GM10248 (cell line): Measurements from ENCODE around the gene CTAGE8.
"Not testable (repeated sequence)": the region's sequence is repeated elsewhere in the genome, so short reads cannot be mapped to it uniquely, and the experiment has no call there.

Experiments used
- CTCF ChIA-PET: fragments of 300-600 bp; sonication (Branson Sonifier 250); formaldehyde crosslinking; extraction: SDS; loops from one replicate; lab custom pipeline; 2021; ENCODE audit warnings: antibody characterized with exemption; lab: Yijun Ruan, JAX
- POLR2A ChIA-PET: fragments of 350-650 bp; sonication (Branson Sonifier 250); formaldehyde crosslinking; extraction: SDS; loops from one replicate; lab custom pipeline; 2020; ENCODE audit warnings: antibody characterized with exemption; lab: Yijun Ruan, JAX
- DNase-seq: peaks from one replicate; pipeline ENCODE4 v3.0.0; 2012; ENCODE audit errors: extremely low spot score

CTAGE8 gene, protein sequence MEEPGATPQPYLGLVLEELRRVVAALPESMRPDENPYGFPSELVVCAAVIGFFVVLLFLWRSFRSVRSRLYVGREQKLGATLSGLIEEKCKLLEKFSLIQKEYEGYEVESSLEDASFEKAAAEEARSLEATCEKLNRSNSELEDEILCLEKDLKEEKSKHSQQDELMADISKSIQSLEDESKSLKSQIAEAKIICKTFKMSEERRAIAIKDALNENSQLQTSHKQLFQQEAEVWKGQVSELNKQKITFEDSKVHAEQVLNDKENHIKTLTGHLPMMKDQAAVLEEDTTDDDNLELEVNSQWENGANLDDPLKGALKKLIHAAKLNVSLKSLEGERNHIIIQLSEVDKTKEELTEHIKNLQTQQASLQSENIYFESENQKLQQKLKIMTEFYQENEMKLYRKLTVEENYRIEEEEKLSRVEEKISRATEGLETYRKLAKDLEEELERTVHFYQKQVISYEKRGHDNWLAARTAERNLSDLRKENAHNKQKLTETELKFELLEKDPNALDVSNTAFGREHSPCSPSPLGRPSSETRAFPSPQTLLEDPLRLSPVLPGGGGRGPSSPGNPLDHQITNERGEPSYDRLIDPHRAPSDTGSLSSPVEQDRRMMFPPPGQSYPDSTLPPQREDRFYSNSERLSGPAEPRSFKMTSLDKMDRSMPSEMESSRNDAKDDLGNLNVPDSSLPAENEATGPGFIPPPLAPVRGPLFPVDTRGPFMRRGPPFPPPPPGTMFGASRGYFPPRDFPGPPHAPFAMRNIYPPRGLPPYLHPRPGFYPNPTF

DNA sequence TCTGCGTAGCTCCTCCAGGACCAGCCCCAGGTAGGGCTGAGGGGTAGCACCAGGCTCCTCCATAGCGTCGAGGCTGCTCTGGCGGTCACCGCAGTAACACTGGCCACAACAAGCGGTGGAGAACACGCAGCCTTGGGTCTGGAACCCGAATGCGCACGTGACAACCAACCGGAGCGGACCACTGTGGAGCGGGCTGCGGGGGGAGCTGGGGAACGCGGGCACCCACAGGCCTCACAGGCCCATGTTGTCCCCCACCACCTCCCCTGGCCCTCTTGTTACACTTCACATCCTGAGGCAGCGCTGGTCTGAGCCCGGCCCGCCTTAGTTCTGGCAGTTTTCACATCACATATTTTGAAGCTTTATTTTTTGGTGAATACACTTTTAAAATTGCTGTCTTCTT is at the start of gene CTAGE8:
Gene CTAGE8 (minus strand): TSS at position 101 of the 400 bp plus-strand sequence. CDS start 38 bp downstream, at position 63.
- POLR2A ChIA-PET, DNase-seq, CTCF ChIA-PET: not testable (repeated sequence)

DNA sequence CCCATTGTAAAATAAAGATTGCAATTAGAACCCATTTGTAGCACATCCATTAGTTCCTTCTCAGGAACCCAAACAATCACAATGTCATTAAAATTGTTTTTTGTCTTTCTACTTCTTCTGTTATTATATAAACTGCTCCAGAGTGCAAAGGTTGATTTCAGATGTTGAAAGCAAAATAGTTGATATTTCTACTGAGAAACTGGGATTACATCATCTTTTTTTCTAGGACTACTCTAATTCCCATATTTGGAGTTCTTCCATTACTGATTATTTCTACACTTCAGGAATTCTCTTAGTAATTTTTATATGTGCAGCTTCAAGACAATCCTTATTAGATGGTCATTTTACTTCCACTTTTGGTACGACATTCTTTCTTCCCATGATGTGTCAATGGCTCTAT is 48.4 kb upstream of the CTAGE8 start:
- DNase-seq, POLR2A ChIA-PET, CTCF ChIA-PET: not testable (repeated sequence)

- CTCF ChIA-PET, DNase-seq, POLR2A ChIA-PET: not testable (repeated sequence)
These were observed 42.9 kb upstream of the CTAGE8 start, which contains the start of gene OR2A1 for GRCh38 chr7:144311872-144312469. OR2A1 (plus strand) TSS chr7:144312419; CDS start chr7:144318125, 5,706 bp downstream.

- POLR2A ChIA-PET, CTCF ChIA-PET, DNase-seq: not testable (repeated sequence)
These were observed 42.1 kb upstream of the CTAGE8 start for GRCh38 chr7:144311218-144311617.

DNA sequence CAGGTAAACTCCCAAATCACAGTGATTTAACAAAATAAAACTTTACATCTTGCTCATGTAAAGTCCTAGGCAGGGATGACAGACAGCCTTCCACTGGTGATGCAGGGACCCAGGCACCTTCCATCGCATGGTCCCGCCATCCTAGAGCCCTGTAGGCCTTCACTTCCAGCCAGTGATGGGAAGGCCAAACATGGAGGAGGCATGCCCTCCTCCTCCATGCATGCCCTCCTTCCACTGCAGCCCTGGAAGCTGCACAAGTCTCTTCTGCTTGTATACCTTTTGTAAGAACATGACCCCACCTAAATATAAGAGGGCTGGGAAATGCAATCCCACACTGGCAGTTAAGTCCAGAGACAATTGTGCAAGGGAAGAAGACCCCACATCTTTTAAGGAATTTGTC is 40.6 kb upstream of the CTAGE8 start:
- CTCF ChIA-PET, POLR2A ChIA-PET, DNase-seq: not testable (repeated sequence)

- CTCF ChIA-PET, DNase-seq, POLR2A ChIA-PET: not testable (repeated sequence)
These were observed 36.1 kb upstream of the CTAGE8 start for GRCh38 chr7:144305156-144305555.

DNA sequence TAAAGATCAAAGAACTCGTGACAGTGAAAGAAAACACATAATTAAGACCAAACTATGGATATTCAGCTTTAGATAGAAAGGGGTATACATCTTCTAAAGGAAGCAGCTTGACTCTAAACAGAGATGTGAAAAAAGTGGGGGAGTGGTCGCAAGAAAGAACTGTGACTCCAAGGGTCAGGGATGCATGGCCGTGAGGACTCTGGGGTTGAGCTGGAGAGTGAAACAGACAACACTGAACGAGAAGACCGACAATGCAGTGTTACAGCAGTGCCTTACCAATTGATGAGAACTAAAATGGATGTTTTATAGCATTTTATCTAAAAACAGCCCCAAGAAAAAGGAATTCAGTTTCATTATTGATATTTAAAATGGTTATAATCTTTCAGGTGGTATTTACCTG is 34.5 kb upstream of the CTAGE8 start:
- CTCF ChIA-PET, DNase-seq, POLR2A ChIA-PET: not testable (repeated sequence)

DNA sequence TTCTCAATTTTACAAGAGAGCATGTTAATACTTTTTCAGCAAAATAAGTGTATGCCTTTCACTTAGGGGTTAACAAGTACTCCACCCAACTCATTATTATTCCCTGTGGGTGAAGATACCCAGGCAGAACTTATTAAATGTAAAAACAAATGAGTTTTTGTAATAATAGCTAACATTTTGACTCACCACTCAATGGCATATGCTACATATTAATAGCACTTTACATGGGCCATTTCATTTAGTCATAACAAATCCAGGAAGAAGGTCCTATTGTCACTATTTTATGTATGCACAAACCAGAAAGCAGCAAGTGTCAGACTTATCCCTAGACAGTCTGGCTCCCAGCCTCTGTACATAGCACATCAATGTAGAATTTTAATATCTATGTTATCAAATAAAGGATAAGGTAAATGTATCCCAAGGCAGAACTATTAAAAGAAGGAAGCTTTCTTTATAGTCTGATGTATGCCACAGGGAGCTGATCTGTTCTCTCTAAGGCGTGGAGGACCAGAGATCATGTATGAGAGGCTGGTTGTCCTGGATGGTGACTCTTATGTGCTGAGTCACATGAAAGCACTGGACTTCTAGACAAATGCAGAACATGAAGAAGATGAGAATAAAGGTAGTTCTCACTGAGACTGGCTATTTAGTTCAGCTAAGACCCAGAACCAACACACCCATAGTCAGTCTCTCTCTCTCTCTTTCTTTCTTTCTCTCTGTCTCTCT is 33.7 kb upstream of the CTAGE8 start:
- CTCF ChIA-PET, DNase-seq, POLR2A ChIA-PET: not testable (repeated sequence)

DNA sequence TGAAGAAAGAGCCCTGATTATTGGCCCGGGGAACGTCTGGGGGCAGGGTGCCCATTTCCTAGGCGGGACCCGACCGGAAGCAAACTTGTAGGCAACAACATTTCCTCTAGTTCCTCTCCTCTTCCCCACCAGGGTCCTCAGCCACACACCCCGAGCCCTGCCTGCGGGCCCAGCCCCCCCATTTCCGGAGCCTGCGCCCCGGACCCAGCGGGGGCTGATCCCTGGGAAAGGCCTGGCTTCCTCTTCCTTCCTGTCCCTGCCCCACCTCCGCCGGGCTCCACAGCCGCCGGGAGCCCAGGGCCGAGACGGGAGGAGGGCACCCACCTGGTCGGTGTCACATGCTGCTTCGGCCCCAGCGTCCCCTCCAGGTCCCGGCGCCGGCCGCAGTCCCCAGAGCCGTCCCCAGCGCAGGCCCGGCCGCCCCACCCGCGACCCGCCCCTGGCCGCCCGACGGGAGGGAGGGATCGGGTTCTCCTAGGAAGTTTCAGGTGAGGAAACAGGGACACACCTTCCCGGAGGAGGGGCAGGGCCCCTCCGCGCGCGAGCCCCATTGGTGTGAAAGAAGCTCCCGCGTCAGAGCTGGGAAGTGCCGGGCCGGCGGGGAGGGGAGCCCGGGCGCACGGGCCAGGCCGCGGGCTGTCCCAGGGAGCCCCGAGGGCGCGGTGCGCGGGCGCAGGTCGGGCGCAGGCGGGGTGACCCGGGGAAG is 24.9 kb upstream of the CTAGE8 start:
- POLR2A ChIA-PET, DNase-seq, CTCF ChIA-PET: not testable (repeated sequence)

GRCh38 chr7:144292384-144293161 is 23.5 kb upstream of the CTAGE8 start:
- DNase-seq, POLR2A ChIA-PET, CTCF ChIA-PET: not testable (repeated sequence)

GRCh38 chr7:144291607-144292006 is 22.5 kb upstream of the CTAGE8 start:
- DNase-seq, CTCF ChIA-PET, POLR2A ChIA-PET: not testable (repeated sequence)

- DNase-seq, POLR2A ChIA-PET, CTCF ChIA-PET: not testable (repeated sequence)
These were observed 18.2 kb upstream of the CTAGE8 start for GRCh38 chr7:144287171-144287784.

GRCh38 chr7:144283716-144284115 is 14.6 kb upstream of the CTAGE8 start:
- POLR2A ChIA-PET, CTCF ChIA-PET, DNase-seq: not testable (repeated sequence)

DNA sequence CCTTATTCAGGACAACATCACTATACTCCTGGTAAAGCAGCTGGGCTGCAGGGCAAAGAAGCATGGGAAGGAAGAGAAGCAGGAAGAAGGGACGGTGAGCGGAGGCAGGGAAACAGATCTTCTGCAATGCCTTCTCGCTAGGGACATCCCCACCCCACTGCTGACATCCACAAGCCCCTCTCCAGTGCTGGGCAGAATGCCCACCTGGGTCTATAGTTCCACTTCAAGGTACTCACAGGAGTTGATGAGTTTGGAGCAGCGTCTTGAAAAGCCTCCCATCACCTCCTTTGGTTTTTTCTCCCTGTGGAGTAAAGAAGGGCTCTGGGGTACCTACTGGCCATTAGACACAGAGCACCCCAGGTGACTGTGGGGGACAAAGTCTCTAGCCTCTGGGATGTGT is 13.4 kb upstream of the CTAGE8 start:
- DNase-seq, POLR2A ChIA-PET, CTCF ChIA-PET: not testable (repeated sequence)

GRCh38 chr7:144281981-144282380 is 12.9 kb upstream of the CTAGE8 start:
- CTCF ChIA-PET, DNase-seq, POLR2A ChIA-PET: not testable (repeated sequence)

DNA sequence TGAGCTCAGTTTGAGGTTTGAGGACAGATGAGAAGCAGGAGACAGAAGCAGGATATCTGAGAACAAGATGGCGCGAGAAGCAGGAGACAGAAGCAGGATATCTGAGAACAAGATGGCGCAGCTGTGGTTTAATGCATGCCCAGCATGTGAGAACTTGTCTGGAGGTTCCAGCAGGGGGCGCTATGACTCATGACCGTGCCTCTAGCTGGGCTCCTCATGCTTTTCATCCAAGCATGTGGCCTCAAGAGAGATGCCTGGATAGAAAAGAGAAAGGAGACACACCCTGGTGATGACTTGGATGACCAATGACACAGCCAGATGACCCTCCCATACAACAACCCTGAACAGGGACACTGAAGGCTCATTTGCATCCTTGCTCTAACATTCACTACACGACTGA is 10.9 kb upstream of the CTAGE8 start:
- POLR2A ChIA-PET, CTCF ChIA-PET, DNase-seq: not testable (repeated sequence)
